ENCODE results near the gene ERC1.
"Not testable (repeated sequence)": the region's sequence is repeated elsewhere in the genome, so short reads cannot be mapped to it uniquely, and the experiment has no call there.

Gene ERC1

DNA sequence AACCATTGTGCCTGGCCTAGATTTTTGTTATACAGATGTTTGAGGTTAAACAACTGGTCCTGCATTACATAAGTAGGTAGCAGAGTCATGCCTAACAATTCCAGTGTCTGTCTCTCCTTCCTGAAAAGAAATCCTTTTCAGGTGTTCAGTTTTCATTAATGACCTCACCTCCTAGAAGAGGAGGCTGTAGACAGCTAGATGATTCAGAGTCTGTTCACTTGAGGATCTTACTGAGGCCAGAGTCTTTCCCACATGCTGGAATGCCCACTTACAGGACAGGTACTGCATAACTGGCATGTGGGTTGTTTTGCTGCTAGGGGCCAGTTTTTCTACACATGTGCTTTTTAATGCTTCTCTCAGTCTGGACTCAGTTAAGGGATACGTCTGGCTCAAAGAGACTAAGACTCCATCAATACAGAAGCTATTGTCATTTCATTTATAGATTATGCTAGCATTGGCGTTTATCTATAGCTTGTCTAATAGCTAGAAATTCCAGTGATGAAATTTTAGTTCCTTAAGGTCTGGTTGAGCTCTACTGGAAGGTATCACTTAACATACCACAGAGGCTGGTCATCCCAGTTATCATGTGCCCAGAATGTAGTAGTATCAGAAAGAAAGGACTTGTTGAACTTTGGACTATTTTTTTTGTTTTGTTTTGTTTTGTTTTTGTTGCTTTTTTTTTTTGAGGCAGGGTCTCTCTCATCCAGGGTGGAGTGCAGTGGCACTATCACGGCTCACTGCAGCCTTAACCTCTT lies 206.4 kb downstream of the ERC1 start:
- DNase-seq, result no peak

DNA sequence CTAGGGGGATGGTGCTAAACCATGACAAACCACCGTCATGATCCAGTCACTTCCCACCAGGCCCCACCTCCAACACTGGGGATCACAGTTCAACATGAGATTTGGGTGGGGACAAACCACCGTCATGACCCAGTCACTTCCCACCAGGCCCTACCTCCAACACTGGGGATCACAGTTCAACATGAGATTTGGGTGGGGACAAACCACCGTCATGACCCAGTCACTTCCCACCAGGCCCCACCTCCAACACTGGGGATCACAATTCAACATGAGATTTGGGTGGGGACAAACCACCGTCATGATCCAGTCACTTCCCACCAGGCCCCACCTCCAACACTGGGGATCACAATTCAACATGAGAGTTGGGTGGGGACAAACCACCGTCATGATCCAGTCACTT lies 207.8 kb downstream of the ERC1 start:
- not testable (repeated sequence) for DNase-seq

DNA sequence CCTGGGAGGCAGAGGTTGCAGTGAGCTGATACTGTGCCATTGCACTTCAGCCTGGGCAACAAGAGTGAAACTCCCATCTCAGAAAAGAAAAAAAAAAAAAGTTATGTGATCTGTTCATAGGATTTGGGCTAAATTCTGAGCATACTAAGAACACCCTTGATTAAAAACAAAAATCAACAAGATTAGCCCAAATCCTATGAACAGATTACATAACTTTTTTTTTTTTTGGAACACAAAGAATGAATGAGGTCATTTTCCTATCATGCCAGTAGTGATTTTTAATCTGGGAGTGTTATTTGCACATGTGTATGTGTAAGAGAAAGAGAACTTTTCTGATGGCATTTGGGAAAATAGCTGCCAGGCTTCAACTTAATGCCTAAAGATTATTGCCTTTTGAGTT lies 208.7 kb downstream of the ERC1 start:
- DNase-seq, result no peak

DNA sequence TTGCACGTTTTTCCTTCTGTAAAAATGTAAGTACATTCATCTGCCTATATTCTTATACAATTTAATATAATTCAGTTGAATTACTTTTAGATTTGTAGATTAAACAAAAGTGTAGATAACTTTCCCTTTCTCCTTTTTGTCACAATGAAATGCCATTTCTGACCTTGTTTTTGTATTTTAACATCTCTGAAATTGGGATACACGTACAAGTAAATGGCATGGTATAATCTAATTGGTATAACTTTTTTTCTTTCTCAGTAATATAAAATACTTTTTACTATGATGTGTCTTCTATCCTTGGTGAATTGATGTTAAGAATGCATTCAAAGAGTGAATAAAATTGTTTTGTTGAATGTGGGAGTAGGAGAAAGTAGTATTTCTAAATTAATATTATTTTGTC lies 210.0 kb downstream of the ERC1 start:
- no peak for DNase-seq

DNA sequence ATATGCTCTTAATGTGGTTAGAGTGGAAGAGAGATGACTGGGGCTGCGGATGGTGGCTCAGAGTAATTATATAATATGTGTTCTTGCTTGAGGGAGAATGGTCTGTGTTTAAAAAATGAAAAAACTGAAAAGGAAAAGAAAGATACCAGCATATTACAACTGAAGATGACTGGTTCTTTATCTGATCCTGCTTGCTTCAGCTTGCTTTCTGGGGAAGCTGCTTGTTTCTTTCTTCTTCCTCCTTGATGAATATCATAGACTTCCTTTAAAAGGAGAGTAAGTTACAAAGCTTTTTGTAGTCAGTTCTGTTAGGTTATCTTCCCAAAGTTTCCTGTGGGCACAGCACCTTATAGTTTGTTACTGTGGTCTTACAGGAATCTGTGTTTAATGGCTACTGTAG lies 210.9 kb downstream of the ERC1 start:
- DNase-seq, result no peak

DNA sequence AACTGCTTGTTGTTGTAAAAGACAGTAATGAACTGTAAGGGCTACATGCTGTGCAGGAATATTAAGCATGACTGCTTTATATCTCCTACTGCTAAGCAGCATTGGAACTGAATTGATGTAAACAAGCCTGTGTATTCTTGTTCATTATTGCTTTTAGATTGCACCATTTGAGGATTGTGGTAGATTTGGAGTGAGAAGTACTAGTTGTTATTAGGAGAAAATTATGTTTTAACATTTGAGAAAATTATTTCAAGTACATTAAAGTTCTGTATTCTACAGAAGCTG lies 212.7 kb downstream of the ERC1 start:
- no peak for DNase-seq

DNA sequence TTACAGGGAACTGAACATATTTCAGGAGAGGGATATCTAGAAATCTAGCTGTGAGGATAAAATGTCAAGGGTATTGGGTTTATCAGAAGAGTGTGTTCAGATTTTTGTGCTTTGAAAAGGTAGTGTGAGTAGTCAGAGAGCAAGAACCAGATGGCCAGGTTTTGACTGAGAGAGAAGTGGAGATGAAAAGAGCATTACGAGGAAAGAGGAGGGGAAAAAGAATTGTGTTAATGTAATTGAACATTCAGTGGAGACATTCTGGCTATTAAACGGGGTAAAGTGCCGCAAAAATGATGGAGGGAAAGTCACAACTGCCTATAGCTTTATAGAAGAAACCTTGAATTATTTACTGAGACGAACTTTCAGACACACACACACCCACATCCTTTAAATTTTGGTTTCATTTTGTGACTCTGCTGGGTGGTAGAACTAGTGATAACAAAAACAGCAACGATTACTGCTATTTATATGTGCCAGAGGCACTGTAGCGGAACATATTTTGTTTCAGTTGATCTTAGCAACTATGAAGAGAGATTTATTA lies 213.6 kb downstream of the ERC1 start:
- no peak for DNase-seq

DNA sequence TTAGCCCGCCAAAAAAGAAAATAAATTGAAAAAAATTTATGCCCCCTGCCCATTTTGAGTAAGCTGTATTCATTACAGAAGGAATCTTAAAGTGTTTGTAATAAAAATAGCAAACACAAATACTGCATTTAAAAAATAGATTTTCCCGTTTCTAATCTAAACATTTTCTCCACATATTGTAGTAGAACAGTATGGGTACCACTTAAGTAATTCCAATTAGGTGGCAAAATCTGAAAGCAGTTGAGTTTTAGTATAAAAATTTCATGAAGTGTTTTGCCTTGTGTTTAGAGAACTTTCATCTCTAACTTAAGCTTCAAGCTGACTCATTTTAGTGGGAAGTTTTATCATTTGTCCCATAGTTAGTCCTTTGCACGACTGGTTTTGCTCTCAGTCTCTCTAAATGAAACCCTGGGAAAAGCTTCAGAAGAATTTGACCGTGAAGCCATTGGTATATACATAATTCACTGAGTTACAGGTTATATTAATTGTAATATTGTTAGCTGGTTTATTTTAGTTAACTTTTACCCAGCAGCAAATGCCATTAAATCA lies 214.6 kb downstream of the ERC1 start:
- no peak for DNase-seq

DNA sequence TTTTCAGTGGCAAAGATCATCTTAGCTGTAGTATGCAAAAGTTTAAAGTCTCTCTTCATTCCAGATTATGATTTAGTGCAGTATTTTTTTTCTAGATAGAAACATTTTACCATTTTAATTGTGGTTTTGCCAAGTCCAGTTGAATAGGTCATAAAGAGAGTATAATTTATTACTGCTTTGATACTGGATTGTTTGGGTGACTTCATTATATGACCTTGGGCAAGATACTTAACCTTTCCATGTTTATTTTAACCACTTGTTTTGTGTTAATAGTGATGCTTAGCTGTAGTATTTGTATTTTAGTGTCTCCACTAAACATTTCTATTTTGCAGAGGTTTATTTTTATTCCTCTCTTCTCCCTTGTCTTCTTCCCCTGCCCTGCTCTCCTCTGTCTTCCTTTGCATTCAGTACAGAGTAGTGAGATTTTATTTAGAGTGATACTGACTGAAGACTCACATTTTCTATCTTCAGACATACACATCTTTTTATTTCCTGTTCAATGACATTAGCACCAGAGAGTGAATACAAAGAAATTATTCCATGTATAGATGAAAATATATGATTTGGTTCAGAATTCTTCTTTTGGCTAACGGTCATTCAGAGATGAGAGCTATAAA lies 215.2 kb downstream of the ERC1 start:
- no peak for DNase-seq

DNA sequence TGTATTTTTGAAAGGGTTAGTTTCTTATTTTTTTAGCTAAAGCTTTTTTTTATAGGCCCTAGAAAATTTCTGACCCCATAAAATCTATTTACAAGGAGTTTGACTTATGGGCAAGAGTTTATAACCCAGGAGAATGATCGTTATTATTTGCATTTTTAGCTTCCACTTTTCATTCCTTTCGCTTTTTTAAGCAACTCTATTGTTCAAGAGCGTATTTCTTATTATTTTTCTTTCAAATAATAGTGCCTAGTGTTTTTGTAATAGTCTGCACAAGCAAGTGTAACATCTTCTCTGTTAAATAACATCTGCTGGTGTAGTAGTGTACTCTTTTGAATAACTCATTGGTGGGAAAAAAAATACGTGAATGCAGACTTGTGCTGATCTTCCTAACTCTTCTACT lies 216.3 kb downstream of the ERC1 start:
- DNase-seq, result no peak

DNA sequence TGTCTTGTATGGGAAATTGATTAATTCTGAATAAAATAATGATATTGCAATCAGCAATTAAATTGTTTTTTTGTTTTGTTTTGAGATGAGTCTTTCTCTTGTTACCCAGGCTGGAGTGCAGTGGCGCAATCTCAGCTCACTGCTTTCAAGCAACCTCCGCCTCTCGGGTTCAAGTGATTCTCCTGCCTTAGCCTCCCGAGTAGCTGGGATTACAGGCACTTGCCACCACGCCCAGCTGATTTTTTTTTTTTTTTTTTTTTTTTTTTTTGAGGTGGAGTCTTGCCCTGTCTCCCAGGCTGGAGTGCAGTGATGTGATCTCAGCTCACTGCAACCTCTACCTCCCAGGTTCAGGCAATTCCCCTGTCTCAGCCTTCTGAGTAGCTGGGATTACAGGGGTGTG lies 217.7 kb downstream of the ERC1 start:
- not testable (repeated sequence) for DNase-seq

DNA sequence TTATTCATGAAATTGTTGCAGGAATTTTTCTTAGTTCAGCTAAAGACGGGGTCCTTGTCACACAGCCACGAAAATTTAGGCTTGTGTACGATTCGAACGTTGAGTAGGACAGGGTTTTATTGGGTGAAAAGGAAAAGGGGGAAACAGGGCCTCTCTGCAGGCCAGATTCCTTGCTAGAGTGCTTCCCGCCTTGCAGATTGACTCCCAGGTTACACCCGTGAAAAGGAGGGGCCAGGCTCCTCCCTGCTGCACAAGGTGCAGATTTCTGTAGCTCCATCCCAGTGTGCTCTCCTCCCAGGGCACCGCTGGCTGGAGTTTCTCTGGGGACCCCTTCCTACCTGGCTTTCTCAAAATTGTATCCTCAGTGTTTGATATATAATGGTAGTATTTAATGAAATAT lies 221.5 kb downstream of the ERC1 start:
- no peak for DNase-seq

DNA sequence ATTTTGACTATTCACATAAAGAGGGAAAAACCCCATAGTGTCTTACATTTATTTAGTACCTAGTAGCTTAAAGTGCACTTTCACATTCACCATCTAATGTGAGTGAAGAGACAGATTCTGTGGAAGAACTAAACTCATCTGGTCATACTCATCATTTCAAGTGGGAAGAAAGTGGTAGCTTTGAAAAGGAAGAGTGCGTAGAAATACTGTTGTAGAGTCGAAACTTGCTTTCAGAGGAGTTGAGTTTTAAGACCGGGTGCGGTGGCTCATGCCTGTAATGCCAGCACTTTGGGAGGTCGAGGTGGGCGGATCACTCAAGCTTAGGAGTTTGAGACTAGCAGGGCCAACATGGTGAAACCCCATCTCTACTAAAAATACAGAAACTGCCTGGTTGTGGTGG lies 222.2 kb downstream of the ERC1 start:
- DNase-seq, result no peak

DNA sequence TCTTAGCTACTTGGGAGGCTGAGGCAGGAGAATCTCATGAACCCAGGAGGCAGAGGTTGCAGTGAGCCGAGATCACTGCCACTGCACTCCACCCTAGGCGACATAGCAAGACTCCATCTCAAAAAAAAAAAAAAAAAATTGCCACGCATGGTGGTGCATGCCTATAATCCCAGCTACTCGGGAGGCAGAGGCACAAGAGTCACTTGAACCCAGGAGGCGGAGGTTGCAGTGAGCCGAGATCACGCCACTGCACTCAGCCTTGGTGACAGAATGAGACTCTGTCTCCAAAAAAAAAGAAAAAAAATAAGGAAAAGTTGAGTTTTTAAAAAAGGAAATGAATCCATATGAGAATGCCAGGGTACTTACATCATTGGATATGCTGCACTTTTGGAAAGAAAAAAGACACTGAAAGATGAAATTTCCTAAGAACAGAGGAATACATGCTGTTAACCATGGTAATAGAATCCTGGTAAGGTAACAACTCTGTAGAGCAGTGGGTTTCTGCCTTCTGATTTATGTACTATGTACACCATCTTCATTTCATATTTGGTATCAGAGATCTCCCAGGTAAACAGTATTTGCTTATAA lies 222.7 kb downstream of the ERC1 start:
- no peak for DNase-seq

DNA sequence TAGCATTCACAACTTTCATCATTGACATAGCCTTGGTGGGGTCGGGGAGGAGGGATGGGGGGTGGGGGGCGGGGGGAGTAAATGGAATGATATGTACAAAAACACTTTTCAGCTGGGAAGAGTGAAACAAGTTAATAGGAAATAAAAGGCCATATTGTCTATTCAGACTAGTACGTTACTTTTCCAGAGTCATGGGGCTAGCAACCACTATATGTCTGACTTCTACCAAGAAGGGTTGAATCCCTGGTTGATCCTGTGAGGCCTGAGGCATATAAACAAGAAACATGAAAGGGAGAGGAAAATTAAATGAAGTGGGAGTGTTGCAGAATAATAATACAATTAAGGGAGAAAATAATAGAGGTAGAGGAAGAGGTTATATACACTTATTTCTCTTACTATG lies 225.5 kb downstream of the ERC1 start:
- DNase-seq, result no peak

DNA sequence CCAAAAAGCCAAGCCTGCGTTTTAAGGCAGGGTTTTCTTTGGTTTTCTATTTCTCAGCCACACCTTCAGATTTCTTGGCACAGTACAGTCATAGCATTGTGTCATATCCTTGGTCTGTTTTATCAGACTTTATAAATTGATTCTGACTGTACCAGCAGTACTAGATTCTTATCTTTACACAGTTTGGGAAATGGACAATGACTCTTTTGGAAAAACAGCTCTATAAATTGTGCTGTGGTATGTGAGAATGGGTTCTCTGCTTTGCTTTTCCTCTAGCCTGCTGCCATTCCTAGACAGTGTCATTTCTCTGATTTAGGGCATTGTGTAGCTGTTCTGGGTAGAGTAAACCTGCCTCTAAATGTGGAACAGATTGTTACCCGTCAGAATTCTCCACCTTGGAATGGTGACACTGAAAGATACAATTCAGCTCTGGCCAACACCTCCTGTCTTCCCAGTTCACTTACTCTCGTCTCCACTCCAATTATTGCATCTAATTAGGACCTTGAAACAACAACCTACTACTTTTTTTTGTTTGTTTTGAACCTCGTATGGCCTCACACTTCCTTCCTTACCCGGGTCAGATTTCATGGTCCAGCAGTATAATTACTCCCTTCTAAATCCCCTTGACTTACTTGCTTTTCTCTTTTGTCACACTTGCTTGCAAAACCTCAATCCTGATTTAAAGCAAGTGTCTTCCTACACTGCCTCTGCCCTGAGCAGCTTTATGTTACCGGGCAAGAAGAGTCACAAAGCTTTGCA lies 226.3 kb downstream of the ERC1 start:
- no peak for DNase-seq

DNA sequence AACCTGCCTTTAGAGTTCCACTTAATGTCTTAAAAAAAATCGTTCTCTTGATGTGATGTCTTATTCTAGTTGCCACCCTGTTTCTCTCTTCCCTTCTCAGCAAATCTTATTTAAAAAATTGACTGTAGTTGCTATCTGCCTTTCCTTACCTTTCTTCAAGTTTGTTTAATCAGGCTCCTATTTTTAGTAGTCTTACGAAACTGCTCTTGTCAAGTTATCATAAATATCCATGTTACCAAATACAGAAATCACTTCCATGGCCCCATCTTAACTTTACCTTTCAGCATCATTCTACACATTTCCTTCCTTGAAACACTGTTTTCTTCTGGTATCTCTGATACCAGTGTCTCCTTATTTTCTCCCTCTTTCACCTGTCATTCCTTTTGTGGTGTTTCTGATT lies 227.3 kb downstream of the ERC1 start:
- DNase-seq, result no peak

DNA sequence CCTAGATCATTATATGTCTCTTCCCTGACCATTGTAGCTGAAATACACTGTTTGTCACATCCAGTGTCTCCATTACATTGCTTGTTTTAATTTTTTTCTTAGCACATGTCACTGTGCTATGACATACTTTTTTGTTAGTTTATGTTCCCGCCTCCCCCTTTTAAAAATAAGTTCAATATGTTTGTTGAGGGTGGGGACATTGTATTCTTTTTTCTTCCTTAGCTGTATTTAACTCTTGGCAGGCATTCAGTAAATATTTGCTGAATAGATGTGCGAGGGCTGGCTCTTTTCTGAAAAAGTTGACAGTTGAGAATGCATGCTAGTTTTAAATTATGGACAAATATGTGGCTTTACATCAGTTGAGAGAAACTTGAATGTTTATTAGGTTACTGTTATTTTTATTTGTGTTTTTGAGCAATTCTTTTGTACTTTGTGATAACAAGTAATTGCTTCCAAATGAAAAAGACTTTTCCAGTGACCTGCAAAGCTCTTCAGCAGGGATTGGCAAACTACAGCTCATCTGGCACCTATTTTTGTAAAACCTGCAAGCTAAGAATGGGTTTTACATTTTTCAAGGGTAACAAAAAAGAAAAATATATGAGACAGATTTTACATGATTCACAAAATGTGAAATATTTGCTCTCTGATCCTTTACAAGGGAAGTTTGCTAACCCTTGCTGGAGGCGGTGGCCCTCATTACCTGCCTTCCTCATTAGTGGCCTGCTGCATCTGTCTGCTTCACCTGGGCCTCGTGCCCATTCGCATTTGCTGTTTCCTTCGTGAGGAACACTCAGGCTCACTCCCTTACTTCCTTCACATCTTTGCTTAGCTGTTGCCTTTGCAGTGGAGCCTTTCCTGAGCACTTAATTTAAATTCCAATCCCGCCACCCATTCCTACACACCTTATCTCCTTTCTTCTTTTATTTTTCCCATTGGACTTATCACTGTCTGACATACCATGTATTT lies 229.4 kb downstream of the ERC1 start:
- no peak for DNase-seq

DNA sequence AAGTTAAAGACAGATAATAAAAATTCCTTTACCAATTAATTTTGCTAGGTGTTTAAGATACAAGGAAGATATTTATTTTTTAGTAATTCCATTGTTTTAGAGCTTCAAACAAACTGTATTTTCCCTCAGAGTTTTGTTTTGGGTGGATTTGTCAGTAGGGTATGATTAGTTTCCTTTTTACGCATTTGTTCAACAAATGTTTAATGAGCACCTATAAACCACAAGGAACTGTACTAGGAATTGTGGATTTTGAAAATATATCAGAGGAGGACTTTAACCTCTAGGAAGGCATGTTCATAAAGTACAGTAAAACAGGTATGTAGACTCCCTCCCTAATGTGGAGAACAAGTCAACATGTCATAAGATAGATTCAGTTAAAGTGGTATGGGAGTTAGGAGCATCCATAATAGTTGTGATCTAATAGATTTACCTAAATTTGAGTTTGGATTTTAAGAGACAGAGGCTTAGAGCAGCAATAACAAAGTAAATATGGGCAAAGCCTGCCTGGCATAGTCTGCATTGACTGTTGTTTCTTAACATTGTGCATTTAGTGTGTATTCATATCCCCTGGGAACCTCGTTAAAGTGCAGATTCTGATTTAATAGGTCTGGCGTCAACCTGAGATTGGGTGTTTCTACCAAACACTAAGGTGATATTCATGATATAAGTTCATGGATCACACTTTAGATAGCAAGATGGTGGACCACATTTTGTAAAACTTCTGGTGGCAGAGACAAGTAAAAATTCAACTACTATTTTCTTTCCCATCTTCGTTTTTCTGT lies 232.0 kb downstream of the ERC1 start:
- no peak for DNase-seq

DNA sequence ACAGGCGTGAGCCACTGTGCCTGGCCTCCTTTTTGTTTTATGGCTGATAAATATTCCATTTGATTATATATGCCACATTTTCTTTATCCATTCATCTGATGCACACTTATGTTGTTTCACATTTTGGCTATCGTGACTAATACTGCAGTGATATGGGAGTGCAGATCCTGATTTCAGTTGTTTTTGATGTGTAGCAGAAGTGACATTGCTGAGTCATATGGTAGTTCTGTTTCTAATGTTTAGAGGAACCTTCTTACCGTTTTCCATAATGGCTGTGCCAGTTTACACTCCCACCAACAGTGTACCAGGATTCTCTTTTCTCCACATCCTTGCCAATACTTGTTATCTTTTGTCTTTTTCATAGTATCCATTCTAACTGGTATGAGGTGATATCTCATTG lies 235.9 kb downstream of the ERC1 start:
- DNase-seq, result no peak

DNA sequence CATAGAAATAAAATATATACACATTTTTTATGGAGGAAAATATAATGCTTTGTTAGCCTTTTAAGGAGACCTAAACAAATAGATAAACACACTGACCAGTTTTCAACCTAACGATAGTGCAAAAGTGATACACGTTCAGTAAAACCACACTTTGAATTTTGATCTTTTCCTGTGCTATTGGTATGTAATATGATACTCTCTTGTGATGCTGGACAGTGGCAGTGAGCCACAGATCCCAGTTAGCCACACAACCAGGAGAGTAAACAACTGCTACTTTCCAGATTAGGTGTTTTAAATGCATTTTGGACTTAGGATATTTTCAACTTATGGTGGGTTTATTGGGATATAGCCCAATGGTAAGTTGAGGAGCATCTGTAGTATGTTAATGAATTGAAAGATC lies 243.1 kb downstream of the ERC1 start:
- no peak for DNase-seq
